Vagina (tissue), 2 donors: ENCODE data around the gene SLC22A23.

Source experiments
- POLR2A ChIP-seq, 2 donors: fragments of 450-650 bp; IDR thresholded peaks; one replicate each; pipeline ENCODE4 v1.6.1; 2017; ENCODE audit warnings: antibody characterized with exemption in 2 of 2, mild to moderate bottlenecking in 2 of 2, moderate library complexity in 2 of 2
- POLR2AphosphoS5 ChIP-seq, 2 donors: sonication (generic); formaldehyde crosslinking; IDR thresholded peaks; one replicate each; pipeline ENCODE4 v1.9.0; 2017; ENCODE audit warnings: antibody characterized with exemption in 2 of 2, mild to moderate bottlenecking in 2 of 2, low read depth in 1 of 2; ENCODE audit not compliant: insufficient read depth in 1 of 2
- TF ChIP-seq, protein P1 (sequence below), 3 experiments: fragments of 450-650 bp in 2 of 3; fragments of 200-600 bp in 1 of 3; sonication (generic) in 1 of 3; IDR thresholded peaks; one replicate each; pipeline ENCODE4 v1.5.1; 2017 to 2019; ENCODE audit warnings: antibody characterized with exemption in 3 of 3, mild to moderate bottlenecking in 2 of 3, moderate library complexity in 2 of 3

DNA sequence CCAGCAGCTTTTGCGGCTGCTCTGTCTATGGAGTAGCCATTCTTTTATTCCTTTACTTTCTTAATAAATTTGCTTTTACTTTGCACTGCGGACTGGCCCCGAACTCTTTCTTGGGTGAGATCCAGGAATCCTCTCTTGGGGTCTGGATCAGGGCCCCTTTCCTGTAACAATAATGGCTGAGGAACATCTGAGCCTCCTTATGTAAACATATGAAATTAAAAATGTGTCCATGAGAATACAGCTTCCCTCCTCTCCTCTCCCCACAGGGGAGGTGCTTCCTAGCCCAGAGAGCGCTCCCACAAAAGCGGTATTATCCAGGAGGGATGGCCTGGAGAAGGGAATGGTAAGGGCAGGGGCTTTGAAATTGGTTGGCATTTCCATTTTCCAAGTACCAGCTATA, 117.0 kb downstream of the SLC22A23 start:
- TF ChIP-seq POLR2A (IDR thresholded peaks at IDR 0.05) (no peak), POLR2AphosphoS5 (IDR thresholded peaks at IDR 0.05; ENCODE audit: insufficient read depth in 1 of 2, low read depth in 1 of 2) (no peak)
- TF ChIP-seq, protein P1, sequence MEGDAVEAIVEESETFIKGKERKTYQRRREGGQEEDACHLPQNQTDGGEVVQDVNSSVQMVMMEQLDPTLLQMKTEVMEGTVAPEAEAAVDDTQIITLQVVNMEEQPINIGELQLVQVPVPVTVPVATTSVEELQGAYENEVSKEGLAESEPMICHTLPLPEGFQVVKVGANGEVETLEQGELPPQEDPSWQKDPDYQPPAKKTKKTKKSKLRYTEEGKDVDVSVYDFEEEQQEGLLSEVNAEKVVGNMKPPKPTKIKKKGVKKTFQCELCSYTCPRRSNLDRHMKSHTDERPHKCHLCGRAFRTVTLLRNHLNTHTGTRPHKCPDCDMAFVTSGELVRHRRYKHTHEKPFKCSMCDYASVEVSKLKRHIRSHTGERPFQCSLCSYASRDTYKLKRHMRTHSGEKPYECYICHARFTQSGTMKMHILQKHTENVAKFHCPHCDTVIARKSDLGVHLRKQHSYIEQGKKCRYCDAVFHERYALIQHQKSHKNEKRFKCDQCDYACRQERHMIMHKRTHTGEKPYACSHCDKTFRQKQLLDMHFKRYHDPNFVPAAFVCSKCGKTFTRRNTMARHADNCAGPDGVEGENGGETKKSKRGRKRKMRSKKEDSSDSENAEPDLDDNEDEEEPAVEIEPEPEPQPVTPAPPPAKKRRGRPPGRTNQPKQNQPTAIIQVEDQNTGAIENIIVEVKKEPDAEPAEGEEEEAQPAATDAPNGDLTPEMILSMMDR (IDR thresholded peaks at IDR 0.05), result no peak
